K562 (cell line): ENCODE data around the gene PCK2.
A peak's percentile ranks its signal among the peaks of the same experiment; 100 is the strongest.

Experiments used
- CTCF ChIP-seq, 3 experiments: IDR thresholded peaks in 2 of 3; conservative IDR thresholded peaks in 1 of 3; 2 replicates each; pipeline ENCODE4 v1.5.1; 2011 to 2012; ENCODE audit warnings: low read length in 3 of 3, mild to moderate bottlenecking in 3 of 3, control low read depth in 2 of 3, improper control_type of control experiment in 1 of 3, inconsistent platforms in 1 of 3, low read depth in 1 of 3, mixed read lengths in 1 of 3, moderate library complexity in 1 of 3; ENCODE audit not compliant: insufficient read depth in 2 of 3
- EGR1 ChIP-seq: fragments of 450-650 bp; conservative IDR thresholded peaks from 2 replicates; pipeline ENCODE4 v1.6.1; 2017; ENCODE audit warnings: mild to moderate bottlenecking
- EP300 ChIP-seq: IDR thresholded peaks from 2 replicates; pipeline ENCODE4 v1.6.1; 2012; ENCODE audit warnings: low read length, improper control_type of control experiment
- FOXK1 ChIP-seq: sonication (generic); formaldehyde crosslinking; IDR thresholded peaks from 2 replicates; pipeline ENCODE4 v1.8.0; 2022; ENCODE audit warnings: missing genetic modification reagents, mild to moderate bottlenecking, borderline replicate concordance
- HNRNPK ChIP-seq: fragments of 200-400 bp; formaldehyde crosslinking; IDR thresholded peaks from one replicate; pipeline ENCODE4 v1.6.1; 2018; ENCODE audit warnings: mild to moderate bottlenecking, low read depth, low read length; ENCODE audit not compliant: poor library complexity, severe bottlenecking
- SREBF1 ChIP-seq: fragments of 150-350 bp; IDR thresholded peaks from 2 replicates; pipeline ENCODE4 v1.6.1; 2014; ENCODE audit warnings: antibody characterized with exemption, low read depth, low read length, borderline replicate concordance
- ZBTB1 ChIP-seq: sonication (generic); formaldehyde crosslinking; IDR thresholded peaks from 2 replicates; pipeline ENCODE4 v1.8.1; 2023; ENCODE audit warnings: missing genetic modification reagents, low read depth, mild to moderate bottlenecking, borderline replicate concordance
- ZHX1 ChIP-seq: fragments of 150-350 bp; conservative IDR thresholded peaks from 2 replicates; pipeline ENCODE4 v1.6.1; 2014; ENCODE audit warnings: low read length
- ZNF75A ChIP-seq: fragments of 450-650 bp; formaldehyde crosslinking; IDR thresholded peaks from 2 replicates; pipeline ENCODE4 v1.4.0; 2020; ENCODE audit warnings: mild to moderate bottlenecking

- TF ChIP-seq CTCF (IDR thresholded peaks at IDR 0.05 in 2 of 3, conservative IDR thresholded peaks at IDR 0.05 in 1 of 3; ENCODE audit: insufficient read depth in 2 of 3, low read depth in 1 of 3, low read length in 3 of 3) (no peak), FOXK1 (CRISPR knock-in tag) (no peak), EP300 (no peak), ZHX1 (no peak), EGR1 (0 out of 2 replicates have a peak, but pooled peaks have one; percentile 4), HNRNPK (no peak), ZNF75A (CRISPR knock-in tag) (no peak), ZBTB1 (no peak), SREBF1 (no peak)
These were observed 53.1 kb downstream of the PCK2 start, which contains the start of gene RNF31 for GRCh38 chr14:24146978-24147760.
